NCI-H82 (cell line): ENCODE results near the gene POU2AF1.
A peak's percentile ranks its signal among the peaks of the same experiment; 100 is the strongest.

ENCODE experiments used
- DNase-seq: peaks from one replicate; lab custom pipeline; 2025; lab: John Stamatoyannopoulos, UW

POU2AF1 gene

GRCh38 chr11:111378861-111379601 lies at the start of gene POU2AF1:
Gene POU2AF1, minus strand, starts transcription at chr11:111379275. Its CDS starts 98 bp downstream, at chr11:111379177.
- DNase-seq, result no peak

- no peak for DNase-seq
Measured at GRCh38 chr11:111428113-111428876, 49.2 kb upstream of the POU2AF1 start.

GRCh38 chr11:111427471-111427912 lies 48.4 kb upstream of the POU2AF1 start:
- DNase-seq, result peak; percentile 50

GRCh38 chr11:111426617-111427016 lies 47.5 kb upstream of the POU2AF1 start:
- no peak for DNase-seq

- DNase-seq, result no peak
Measured at GRCh38 chr11:111423250-111423615, 44.2 kb upstream of the POU2AF1 start.

- DNase-seq, result peak; percentile 82
Measured at GRCh38 chr11:111422494-111423249, 43.6 kb upstream of the POU2AF1 start.

GRCh38 chr11:111421251-111421650 lies 42.2 kb upstream of the POU2AF1 start:
- DNase-seq, result no peak

- no peak for DNase-seq
Measured at GRCh38 chr11:111419641-111420327, 40.7 kb upstream of the POU2AF1 start.

- no peak for DNase-seq
Measured at GRCh38 chr11:111419181-111419580, 40.1 kb upstream of the POU2AF1 start.

- DNase-seq, result no peak
Measured at GRCh38 chr11:111418436-111418787, 39.3 kb upstream of the POU2AF1 start.

GRCh38 chr11:111417766-111418435 lies 38.8 kb upstream of the POU2AF1 start:
- no peak for DNase-seq

- no peak for DNase-seq
Measured at GRCh38 chr11:111417011-111417765, 38.1 kb upstream of the POU2AF1 start.

- DNase-seq, result no peak
Measured at GRCh38 chr11:111416231-111416960, 37.3 kb upstream of the POU2AF1 start.

GRCh38 chr11:111414936-111415335 lies 35.9 kb upstream of the POU2AF1 start:
- DNase-seq, result no peak

GRCh38 chr11:111414267-111414931 lies 35.3 kb upstream of the POU2AF1 start:
- no peak for DNase-seq

- DNase-seq, result no peak
Measured at GRCh38 chr11:111413849-111414248, 34.8 kb upstream of the POU2AF1 start.

- no peak for DNase-seq
Measured at GRCh38 chr11:111412293-111412692, 33.2 kb upstream of the POU2AF1 start.

GRCh38 chr11:111411456-111411855 lies 32.4 kb upstream of the POU2AF1 start:
- DNase-seq, result no peak

- peak; percentile 61 for DNase-seq
Measured at GRCh38 chr11:111410951-111411350, 31.9 kb upstream of the POU2AF1 start.
